SK-N-MC (cell line): ENCODE data around the gene LRRIQ1.

ENCODE experiments used
- EZH2 ChIP-seq: fragments of 200-600 bp; sonication (generic); IDR thresholded peaks from one replicate; pipeline ENCODE4 v1.6.1; 2017; ENCODE audit warnings: antibody characterized with exemption
- POLR2AphosphoS5 ChIP-seq: IDR thresholded peaks from 2 replicates; pipeline ENCODE4 v1.6.1; 2012; ENCODE audit warnings: mild to moderate bottlenecking, low read depth, low read length, borderline replicate concordance

DNA sequence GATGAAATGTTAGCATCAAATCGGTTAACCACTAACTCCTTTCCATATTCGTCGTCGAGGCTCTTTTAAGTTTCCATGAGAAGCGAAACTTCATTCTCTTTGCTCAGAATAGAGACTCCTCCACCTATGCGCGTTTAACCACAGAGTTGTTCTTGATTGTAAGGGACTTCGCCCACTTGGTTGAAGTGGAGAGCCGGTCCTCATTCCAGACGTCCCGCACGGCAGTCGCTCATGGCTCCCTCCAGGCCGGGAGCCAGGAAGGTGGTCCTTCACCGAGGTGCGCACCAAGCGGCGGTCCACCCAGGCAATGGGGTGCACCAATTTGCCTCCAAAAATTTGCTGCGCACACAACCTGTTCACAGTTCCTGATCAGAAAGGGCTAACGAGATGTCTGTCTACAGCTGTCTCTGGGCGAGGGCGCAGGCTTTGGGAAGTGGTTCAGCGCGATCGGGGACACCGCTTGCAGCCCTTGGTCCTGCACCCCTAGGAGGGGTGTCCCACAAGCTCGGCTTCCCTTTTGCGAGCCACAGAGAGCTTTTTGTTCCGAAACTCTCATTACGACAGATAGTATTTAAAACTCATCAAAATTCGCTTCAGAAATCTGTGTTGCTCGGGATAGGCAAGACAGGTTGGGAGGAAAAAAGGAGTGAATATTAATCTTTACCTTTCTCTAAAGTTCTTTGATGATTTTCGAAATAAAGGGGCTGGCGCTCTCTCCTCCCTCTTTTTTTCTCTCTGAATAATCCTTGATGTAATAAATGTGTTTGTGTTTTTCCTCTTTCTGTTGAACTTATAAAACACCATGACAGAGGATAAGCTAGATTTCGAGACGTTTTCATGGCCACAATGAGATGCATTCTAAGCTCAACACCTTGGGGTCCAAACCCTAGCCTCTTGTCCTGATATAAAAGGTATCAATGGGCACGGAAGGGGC lies 237.5 kb downstream of the LRRIQ1 start:
- TF ChIP-seq EZH2, result no peak
- TF ChIP-seq POLR2AphosphoS5, result no peak
